ENCODE measurements around the gene EFNB2. TPM values are rescaled to one million over a fixed set of nuclear protein-coding genes. Genes with fewer than 3 reads are reported as not detected.

The EFNB2 gene
- total RNA-seq, 1 donor from 2014 or later, result 37.1 TPM

DNA sequence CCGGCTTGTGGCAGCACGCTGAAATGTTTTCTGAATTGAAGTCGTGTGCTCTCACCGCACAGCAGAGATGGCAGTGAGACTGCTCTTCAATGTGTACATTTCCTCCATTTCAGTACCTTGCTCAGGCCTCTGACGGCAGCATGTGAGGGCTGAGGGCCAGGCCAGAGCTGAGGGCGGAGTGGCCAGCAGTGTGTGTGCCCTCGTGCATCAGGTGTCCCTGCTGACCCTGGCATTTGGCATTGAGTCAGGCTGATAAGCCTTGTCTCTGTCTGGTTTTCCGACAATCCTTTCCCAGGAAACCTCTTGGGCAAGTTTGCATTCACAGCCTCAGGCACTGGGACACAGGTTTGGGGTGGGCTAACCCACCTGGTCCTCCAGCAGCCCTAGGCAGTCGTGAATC is 62.3 kb downstream of the EFNB2 start:
- TF ChIP-seq, protein P1, sequence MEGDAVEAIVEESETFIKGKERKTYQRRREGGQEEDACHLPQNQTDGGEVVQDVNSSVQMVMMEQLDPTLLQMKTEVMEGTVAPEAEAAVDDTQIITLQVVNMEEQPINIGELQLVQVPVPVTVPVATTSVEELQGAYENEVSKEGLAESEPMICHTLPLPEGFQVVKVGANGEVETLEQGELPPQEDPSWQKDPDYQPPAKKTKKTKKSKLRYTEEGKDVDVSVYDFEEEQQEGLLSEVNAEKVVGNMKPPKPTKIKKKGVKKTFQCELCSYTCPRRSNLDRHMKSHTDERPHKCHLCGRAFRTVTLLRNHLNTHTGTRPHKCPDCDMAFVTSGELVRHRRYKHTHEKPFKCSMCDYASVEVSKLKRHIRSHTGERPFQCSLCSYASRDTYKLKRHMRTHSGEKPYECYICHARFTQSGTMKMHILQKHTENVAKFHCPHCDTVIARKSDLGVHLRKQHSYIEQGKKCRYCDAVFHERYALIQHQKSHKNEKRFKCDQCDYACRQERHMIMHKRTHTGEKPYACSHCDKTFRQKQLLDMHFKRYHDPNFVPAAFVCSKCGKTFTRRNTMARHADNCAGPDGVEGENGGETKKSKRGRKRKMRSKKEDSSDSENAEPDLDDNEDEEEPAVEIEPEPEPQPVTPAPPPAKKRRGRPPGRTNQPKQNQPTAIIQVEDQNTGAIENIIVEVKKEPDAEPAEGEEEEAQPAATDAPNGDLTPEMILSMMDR (IDR thresholded peaks at IDR 0.05), result no peak

DNA sequence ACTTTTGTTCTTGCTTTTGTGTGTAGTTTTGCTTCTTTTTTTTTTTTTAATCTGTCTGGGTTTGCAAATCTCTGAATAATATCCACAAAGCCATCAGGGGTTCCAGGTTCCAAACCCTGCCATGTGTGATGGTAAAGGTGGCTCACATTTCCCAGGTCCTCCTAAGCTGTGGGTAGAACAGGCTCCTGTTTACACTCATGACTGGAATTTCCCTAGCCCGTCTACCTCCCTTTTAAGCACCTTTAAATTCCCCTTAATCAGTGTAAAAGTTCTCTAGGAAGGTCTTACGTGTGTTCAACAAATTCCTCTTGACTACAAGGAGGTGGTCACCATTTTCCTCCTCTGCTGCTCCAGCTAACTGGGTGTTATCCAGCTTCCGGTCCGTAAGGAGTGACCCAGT is 62.8 kb downstream of the EFNB2 start:
- Mint-ChIP-seq H3K4me1 (ENCODE audit: low read depth) (peaks cover 25% of the 10 kb centered on the region), H3K9me3 (ENCODE audit: low read depth) (no peaks in the 10 kb centered on the region), H3K27ac (ENCODE audit: unreplicated experiment) (peak overlapping the region; percentile 88), H3K36me3 (ENCODE audit: low read depth) (no peaks in the 10 kb centered on the region), H3K27me3 (ENCODE audit: low read depth) (no peaks in the 10 kb centered on the region), H3K4me3 (ENCODE audit: unreplicated experiment) (no peak overlapping the region)
- TF ChIP-seq, protein P1 (IDR thresholded peaks at IDR 0.05), result no peak
- no peak for DNase-seq (ENCODE audit: low spot score)

More for the DNA sequence above, 62.3 kb downstream of the EFNB2 start:
- Mint-ChIP-seq H3K36me3 (ENCODE audit: low read depth) (no peaks in the 10 kb centered on the region), H3K4me3 (ENCODE audit: unreplicated experiment) (no peak overlapping the region), H3K4me1 (ENCODE audit: low read depth) (peaks cover 22% of the 10 kb centered on the region), H3K9me3 (ENCODE audit: low read depth) (no peaks in the 10 kb centered on the region), H3K27me3 (ENCODE audit: low read depth) (no peaks in the 10 kb centered on the region), H3K27ac (ENCODE audit: unreplicated experiment) (no peak overlapping the region)
- DNase-seq (ENCODE audit: low spot score), result no peak

DNA sequence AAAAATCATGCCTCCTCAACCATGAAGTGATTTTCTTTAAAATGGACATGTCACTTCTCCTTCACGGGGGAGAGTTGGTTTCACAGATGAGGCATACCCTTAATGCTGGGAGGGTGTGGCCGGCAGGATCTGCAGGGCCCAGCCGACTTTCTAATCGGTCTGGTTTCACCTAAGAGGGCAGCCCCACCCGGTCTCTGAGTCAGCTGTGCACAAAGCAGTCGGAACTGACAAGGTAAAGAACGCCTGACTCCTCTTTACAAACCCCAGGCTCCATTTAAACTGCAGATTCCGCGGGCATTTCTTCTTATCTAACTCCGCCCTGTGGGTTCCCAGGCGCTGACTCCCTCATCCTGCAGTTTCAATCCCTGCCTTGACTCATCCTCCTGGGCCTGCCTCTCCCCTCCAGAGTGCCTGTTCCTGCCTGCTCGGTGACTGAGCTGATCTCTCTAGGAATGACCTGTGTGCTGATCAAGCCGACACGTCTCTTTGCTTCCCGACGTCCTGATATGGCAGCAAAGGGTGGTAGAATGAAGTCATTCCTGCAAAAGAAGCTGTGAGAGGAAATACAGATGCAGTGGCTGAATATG is 63.4 kb downstream of the EFNB2 start:
- TF ChIP-seq, protein P1 (IDR thresholded peaks at IDR 0.05), result peak; percentile 11
- Mint-ChIP-seq H3K27ac (ENCODE audit: unreplicated experiment) (peak overlapping the region; percentile 88), H3K36me3 (ENCODE audit: low read depth) (no peaks in the 10 kb centered on the region), H3K4me3 (ENCODE audit: unreplicated experiment) (peak overlapping the region; percentile 68), H3K4me1 (ENCODE audit: low read depth) (peaks cover 31% of the 10 kb centered on the region), H3K9me3 (ENCODE audit: low read depth) (no peaks in the 10 kb centered on the region), H3K27me3 (ENCODE audit: low read depth) (no peaks in the 10 kb centered on the region)
- no peak for DNase-seq (ENCODE audit: low spot score)

DNA sequence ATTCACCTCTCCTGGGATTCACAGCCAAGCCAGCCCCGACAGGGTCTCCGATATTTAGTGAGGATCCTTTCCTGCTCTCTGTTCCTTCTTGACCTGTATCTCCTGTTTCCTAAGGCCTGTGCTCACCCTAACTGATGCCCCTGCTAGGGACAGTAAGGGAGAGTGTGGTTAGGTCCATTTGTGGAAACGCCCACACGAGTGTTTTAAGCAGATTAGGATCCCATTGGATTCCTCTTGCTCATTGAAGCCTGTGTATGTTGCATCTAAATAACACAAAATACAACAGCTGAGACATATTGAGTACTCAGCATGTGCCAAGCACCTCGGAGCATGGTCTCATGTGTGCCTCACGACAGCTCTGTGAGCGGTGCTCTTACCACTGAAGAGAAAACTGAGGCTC is 64.9 kb downstream of the EFNB2 start:
- Mint-ChIP-seq H3K36me3 (ENCODE audit: low read depth) (no peaks in the 10 kb centered on the region), H3K9me3 (ENCODE audit: low read depth) (no peaks in the 10 kb centered on the region), H3K4me3 (ENCODE audit: unreplicated experiment) (no peak overlapping the region), H3K4me1 (ENCODE audit: low read depth) (peaks cover 24% of the 10 kb centered on the region), H3K27me3 (ENCODE audit: low read depth) (no peaks in the 10 kb centered on the region), H3K27ac (ENCODE audit: unreplicated experiment) (no peak overlapping the region)
- TF ChIP-seq, protein P1 (IDR thresholded peaks at IDR 0.05), result no peak
- no peak for DNase-seq (ENCODE audit: low spot score)

DNA sequence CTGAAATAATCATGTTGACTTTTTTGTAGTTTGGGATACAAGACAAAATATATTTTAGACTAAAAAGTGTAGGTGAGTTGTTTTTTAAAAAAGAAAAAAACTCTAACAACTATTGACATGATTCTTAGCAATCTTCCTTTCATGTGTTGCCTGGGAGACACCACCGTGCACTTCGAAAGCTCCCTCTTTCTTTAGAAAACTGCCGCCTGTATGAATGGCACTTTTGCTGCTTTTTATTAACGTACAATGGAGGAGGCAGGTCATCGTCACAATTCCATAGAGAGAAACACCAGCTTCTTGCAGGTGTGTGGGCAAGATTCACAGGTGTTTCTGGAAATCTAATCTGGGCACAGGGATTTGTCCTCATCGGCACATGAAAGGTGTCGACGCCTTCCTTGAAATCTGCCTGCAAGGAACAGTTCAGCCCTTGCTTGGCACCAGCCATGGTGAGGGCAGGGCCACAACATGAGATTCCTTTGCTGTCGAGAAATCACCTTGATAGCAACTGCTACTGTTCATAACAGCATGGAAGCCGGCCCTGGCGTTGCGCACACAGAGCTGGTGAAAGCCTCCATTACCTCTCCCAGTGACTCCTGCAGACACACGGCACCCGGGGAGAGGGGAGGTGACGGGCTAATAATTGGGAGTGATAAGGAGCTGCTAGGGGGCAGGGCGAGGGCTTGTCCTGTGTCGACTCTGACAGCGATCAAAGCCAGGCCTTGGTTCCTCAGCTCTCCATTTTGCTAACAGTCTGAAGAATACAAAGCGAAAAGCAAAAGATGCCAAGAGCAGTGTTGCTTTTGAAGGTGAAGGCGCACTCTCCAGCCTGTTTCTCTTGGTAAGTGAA is 66.5 kb downstream of the EFNB2 start:
- DNase-seq (ENCODE audit: low spot score), result no peak
- Mint-ChIP-seq H3K36me3 (ENCODE audit: low read depth) (no peaks in the 10 kb centered on the region), H3K4me3 (ENCODE audit: unreplicated experiment) (no peak overlapping the region), H3K27ac (ENCODE audit: unreplicated experiment) (no peak overlapping the region), H3K27me3 (ENCODE audit: low read depth) (no peaks in the 10 kb centered on the region), H3K9me3 (ENCODE audit: low read depth) (no peaks in the 10 kb centered on the region), H3K4me1 (ENCODE audit: low read depth) (peaks cover 24% of the 10 kb centered on the region)
- TF ChIP-seq, protein P1 (IDR thresholded peaks at IDR 0.05), result no peak

Data from chondrocyte (in vitro differentiated cells).